Left colon (tissue), 2 donors: Measurements from ENCODE around the gene ADGRF3. TPM values are rescaled to one million over a fixed set of nuclear protein-coding genes. Genes with fewer than 3 reads are reported as not detected.
"Not testable (repeated sequence)": the region's sequence is repeated elsewhere in the genome, so short reads cannot be mapped to it uniquely, and the experiment has no call there.

Experiments used
- ATAC-seq: fragments of 200-7000 bp; cut with Tn5 transposase; one replicate; pipeline ENCODE4 v1.9.1; 2020; ENCODE audit warnings: mild to moderate bottlenecking, moderate library complexity
- DNase-seq, 2 donors: peaks; one replicate each; pipeline ENCODE4 v3.0.0-alpha.2; 2020
- intact Hi-C, 2 donors: fragments of 100-400 bp; cut with DNase I in 1 of 2; cut with micrococcal nuclease in 1 of 2; formaldehyde crosslinking; loops; one replicate each; pipeline versions ENCODE4 v1.11.2 to v1.14.0; 2022; cut with DNase I, micrococcal nuclease
- total RNA-seq, 2 donors: library from RNA; stranded (reverse); fragmentation: NEBNext Ultra II Directional; extraction: Animal tissue kit (Norgen Biotek cat#: 25700); gene quantifications; one replicate each; pipeline ENCODE4 v1.2.1, GENCODE V29; 2021
- donor health status: DM: no; HTN: no; CAD: no.
- donor health status: DM: yes; HTN: yes; CAD: no.

ADGRF3 gene
- total RNA-seq, 2 donors from 2014 or later = 0.34 to 0.49 TPM

DNA sequence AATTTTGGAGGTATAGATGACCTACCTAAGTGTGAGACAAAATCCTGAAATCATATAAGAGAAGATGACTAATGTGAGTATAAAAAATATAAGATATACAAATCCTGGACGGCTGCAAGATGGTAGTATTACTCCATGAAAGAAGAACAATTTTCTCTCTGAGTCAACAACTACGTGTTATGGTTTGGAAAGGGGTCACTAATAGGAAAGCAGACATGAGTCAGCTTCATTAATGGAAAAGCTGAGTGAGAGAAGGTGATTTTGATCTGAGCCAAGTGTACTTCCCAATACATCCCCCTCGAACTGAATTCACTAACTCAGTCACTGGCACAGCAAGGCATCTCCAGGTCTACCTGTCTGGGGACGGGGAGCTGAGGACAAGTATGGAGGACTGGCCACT lies 20.7 kb downstream of the ADGRF3 start:
- no peak for ATAC-seq
- intact Hi-C loops = no loop called here

DNA sequence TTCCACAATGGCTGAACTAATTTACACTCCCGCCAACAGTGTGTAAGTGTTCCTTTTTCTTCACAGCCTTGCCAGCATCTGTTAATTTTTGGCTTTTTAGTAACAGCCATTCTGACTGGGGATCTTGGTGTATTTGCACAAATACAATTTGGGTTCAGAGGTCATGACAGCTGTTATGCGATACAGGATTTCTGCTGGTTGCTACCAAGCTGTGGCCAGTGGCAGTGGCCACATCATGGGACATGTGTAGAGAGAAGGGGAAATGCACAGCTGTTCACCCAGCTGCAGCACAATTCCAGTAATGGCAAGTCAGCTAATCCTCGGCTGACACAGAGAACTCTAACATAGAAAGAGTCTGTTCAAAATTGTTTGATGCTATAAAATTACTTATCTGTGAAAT lies 21.7 kb downstream of the ADGRF3 start:
- DNase-seq (no peak), ATAC-seq (no peak)
- intact Hi-C loops = no loop called here

More for the DNA sequence above, 20.7 kb downstream of the ADGRF3 start:
- no peak for DNase-seq

DNA sequence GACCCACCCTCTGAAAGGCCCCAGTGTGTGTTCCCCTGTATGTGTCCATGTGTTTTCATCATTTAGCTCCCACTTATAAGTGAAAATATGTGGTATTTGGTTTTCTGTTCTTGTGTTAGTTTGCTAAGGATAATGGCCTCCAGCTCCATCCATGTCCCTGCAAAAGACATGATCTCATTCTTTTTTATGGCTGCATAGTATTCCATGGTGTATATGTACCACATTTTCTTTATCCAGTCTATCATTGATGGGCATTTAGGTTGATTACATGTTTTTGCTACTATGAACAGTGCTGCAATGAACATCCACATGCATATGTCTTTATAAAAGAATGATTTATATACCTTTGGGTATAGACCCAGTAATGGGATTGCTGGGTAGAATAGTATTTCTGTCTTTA lies 22.1 kb downstream of the ADGRF3 start:
- DNase-seq, intact Hi-C loops, ATAC-seq: not testable (repeated sequence)

DNA sequence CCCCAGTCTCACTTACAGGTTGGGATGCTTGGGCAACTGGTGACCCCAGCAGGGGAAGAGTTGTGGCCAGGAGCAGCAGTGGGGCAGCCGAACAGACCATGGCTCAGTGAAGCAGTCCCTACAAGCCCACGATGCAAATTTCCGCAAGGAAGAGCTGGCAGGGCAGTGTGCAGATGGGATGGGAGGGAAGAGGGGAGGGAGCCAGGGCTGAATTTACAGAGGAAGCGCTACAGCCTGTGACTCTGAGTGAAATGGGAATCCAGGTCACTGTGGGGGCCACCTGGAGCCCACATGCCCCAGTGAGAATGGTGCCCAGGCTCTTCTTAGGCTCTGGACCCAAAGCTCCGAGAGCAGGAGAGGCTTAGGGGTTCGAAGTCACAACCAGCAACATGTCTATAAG lies 27.6 kb downstream of the ADGRF3 start:
- ATAC-seq = no peak

DNA sequence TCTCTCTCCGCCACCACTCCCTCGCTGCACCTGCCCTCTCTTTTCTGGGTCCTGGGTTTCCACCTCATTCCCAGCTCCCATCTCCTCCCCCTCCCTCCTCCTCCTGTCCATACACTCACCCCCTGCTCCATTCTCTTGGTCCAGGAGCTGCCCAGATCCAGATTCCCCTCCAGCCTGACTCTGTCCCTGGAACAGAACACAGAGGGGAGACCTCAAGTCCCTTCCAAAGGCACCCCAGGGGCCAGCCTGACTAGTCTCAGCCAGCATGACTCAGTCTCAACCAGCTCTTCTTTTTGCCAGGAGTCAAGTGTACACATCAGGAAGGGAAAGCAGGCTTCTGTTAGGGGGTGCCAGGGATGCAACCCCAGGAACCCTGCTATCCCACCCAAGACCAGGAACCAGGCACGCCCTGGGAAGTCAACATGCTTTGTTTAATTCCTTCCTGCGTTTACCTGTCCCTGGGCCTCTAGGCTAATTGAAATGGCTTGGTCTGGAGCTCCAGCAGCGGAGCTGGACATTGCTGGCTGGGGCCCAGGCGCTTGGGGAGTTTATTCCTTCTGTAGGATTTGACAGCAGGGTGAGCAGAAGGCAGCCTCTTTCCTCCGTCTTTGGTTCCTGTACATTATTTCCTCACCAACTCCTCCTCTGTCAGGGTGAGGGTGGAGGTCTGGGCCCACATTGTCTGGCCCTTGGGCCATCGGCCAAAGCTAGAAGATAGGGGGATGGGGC lies 29.0 kb downstream of the ADGRF3 start:
- no peak for DNase-seq
- intact Hi-C loops = no loop called here
- ATAC-seq = no peak

More for the DNA sequence above, 27.6 kb downstream of the ADGRF3 start:
- no peak for DNase-seq
- intact Hi-C loops = no loop called here

DNA sequence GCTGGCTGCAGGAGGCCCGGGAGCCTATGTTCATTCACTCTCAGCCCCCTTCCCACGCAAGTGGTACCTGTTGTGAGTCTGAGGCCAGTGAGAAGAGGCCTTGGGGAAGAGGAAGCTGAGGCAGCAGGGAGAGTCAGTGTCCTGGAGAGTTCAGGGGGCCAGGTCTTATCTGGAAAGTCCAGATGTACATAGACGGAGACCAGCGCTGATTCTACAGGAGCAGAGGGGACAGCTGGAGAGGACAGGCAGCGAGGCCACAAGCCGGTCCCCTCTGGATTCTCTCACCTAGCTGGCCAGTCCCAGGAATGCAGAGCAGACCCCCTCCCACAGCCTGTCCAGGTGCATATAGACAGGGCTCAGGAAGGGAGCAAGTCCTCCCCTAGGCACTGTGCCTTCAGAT lies 29.7 kb downstream of the ADGRF3 start:
- intact Hi-C loops = no loop called here
- DNase-seq (no peak), ATAC-seq (no peak)

DNA sequence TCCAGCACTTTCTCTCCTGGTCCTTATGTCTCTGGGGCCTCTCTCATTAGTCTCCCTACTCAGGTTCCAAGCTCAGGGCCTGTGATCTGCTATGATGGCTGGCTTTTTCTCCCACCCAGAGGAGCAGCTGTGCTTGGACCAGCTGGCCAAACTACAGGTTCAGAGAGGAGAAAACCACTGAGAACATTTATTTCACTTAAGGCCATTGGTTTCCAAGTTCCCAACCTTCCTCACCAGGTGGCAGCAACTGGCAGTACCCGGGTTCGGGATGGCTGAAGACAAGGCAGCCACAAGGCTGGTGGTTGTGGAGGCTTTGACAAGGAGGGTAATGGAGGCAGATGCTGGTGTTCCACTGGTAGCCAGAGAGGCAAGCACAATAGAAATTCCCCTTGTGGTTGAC lies 30.5 kb downstream of the ADGRF3 start:
- DNase-seq = no peak
- intact Hi-C loops = no loop called here
- no peak for ATAC-seq

DNA sequence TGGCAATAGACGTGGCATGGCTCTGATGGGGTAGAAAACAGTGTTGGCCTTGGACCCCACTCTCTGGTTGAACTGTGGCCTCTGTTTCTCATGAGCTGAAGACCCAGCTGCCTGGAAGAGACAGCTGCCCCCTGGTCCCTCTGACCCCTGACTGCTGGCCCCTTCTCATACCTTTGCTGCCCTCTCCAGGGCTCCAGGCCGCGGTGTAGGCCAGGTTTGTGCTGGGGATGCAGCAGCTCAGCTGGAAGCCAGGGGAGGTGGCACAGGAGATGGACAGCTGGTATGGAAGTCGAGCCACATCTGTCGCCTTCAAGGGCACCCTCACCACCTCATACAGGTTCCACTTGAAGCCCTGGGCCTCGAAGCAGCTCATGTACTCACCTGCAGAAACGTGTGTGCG lies 32.3 kb downstream of the ADGRF3 start:
- ATAC-seq (no peak), DNase-seq (no peak)
- intact Hi-C loops = no loop called here

DNA sequence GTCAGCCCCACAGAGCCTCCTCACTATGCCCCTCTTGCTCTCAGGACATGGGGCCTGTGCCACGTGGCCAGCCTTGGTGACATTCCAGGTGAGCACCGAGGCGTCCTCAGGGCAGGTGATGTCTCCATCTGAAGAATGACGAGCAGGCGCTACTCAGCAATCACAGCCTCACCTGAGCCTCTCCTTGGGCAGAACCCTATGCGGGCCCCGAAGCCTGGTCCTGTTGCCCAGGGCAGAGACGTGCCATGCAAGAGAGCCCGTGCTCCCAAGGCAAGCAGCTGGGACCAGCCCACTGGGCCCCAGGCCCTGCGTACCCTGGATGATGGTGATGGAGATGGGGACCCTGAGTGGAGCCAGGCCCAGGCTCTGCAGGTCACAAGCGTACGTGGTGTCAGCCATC lies 33.1 kb downstream of the ADGRF3 start:
- ATAC-seq (no peak), DNase-seq (no peak)
- intact Hi-C loops = no loop called here

DNA sequence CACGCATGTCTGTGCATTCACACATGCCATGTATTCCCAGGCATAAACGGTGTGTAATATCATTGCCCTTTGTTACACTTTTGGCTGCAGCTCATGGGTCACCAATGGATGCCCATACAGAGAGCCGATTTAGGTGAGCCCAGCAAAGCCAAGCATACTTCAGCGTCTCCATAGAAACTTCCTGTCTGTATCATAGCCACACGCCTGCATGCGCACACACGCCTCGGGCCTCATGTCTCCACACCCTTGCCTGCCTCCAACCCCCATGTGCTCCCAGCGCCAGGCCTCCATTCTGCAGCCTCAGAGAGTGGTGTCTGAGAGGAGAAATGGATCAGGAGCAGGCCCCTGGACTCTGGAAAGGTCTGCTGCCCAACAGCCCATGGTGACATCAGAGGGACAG lies 34.1 kb downstream of the ADGRF3 start:
- DNase-seq (no peak), ATAC-seq (no peak)
- intact Hi-C loops = no loop called here

DNA sequence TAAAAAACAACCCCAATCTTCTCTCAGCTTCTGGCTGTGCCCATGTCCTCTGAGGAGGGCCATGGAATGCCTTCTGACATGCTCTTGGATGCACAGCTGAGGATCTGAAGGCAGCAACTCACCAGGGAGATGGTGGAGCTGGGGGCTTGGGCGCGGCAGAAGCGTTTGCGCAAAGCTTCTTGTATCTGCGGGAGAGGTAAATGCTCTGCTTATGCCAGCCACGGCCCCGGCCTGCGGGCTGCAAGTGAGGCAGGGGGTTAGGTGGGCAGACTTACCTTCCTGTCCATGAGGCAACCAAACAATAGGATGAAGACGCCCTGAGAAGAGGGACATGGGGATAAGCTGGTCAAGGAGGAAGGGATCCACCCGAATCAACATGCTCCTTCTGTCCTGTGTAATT lies 36.7 kb downstream of the ADGRF3 start:
- ATAC-seq (no peak), DNase-seq (no peak)
- intact Hi-C loops = no loop called here

DNA sequence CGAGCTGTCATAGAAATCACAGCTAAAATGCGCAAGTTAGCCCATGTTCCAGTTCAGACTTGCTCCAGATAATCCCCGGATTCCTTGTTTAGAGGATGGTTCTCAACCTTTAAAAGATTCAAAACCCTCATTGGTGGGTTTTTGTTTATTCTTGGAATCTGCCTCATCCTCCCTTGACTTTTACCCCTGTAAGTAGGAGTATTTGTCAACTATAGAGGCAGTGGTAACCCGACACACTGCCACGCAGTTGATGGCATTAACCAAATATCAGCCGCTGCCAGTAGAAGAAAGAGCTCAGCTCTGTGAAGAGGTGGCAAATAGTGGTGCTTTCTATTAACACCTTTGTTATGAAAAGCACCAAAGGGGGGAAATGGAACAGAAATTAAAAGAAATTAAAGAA lies 41.0 kb downstream of the ADGRF3 start:
- intact Hi-C loops = no loop called here
- DNase-seq (no peak), ATAC-seq (peak; percentile 15)

DNA sequence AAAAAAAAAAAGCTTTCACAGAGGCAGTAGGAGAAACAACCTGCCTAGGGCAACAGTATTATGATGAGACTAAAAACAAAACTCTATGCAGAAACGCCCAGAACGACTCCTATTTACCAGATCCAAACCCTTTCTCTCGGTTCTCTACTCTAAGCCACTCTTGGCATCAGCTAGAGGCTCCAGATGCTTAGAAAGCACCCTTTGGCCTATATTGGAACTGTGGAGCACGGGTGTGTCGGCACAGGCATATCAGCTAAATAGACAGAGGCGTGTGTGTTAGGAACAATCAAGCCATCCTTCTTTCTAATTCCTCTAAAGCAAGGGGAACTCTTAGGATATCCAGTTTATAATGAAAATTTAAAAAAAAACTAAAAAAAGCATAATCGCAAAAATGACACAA lies 41.5 kb downstream of the ADGRF3 start:
- ATAC-seq = peak; percentile 95
- intact Hi-C loops = not testable (repeated sequence)
- peak in 1 of 2 donors; percentile 41 for DNase-seq

DNA sequence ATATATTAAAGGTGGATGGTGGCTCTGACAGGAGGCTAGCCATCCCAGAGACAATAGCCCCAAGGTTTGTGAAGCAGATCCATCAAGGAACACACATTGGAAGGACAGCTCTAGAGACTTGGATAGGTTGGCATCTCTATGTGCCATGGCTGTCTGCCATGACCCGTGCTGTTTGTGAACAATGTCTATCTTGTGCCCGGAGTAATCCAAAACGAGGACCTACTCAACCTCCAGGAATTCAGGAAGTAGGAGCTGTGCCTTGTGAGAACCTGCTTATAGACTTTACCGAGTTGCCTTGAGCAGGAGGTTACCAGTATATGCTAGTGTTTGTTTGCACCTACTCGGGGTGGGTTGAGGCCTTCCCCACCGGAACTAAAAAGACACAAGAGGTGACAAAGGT lies 43.7 kb downstream of the ADGRF3 start:
- intact Hi-C loops = no loop called here
- no peak for DNase-seq
- no peak for ATAC-seq

DNA sequence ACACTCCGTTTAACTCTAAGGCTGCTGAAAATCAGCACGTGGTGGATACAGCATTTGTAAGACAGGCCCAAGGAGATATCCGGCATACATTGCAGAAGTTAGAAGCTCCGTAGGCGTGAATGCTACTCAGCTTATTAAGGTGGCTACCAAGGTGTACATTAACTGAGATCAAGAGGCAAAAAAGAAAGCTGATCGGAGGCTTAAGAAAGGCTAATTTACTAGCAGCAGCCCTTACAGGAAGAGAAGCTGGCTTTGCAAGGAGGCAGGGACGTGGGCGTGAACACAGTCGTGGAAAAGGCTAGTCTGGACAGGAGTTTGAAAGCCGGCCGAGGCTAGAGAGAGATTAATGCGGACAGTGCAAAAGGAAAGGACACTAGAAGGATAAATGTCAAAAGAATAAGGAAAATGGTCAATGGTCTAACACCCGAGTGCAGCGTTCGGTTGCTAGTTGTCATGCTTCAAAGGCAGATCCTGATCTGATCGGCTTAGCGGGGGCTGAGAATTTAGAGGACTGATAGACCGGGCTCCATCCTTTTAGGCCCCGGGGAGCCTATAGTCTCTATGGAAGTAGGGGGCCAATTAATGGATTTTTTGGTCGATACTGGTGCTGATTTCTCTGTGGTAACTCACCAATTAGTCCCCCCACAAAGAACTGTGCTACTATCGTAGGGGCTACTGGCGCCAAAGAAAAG lies 46.2 kb downstream of the ADGRF3 start:
- intact Hi-C loops = no loop called here
- DNase-seq (peak; percentile 49 to 51), ATAC-seq (peak; percentile 67)

DNA sequence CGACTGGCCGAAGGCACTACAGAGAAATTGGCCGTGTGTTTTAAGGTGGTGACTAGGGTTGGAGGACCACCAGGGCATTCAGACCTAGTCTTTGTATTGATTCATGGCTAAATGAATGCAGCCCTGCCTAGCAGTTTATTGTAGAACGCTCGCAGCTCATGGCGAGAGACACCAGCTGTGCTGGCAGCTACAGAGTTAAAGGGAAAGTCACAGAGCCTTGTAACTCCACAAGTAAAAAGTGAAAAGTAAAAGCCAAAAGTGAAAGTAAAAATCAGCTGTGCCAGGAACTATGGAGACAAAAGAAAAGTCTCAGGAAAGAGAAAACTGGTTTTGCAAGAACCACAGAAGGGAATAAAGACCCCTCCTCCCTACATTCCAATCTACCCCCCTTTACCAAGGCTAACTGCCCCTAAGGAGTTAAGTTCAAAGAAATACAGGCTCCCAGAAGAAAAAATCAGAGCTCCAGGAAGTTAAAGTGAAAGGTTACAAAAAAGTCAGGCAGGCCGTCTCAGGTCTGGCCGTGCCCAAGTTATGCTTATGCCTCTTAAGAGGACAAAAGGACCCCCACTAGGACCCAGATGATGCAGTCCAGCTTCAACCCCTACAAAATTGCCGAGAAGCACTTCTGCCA lies 47.0 kb downstream of the ADGRF3 start:
- DNase-seq = peak in 1 of 2 donors; percentile 38
- ATAC-seq = peak; percentile 81
- intact Hi-C loops = no loop called here

DNA sequence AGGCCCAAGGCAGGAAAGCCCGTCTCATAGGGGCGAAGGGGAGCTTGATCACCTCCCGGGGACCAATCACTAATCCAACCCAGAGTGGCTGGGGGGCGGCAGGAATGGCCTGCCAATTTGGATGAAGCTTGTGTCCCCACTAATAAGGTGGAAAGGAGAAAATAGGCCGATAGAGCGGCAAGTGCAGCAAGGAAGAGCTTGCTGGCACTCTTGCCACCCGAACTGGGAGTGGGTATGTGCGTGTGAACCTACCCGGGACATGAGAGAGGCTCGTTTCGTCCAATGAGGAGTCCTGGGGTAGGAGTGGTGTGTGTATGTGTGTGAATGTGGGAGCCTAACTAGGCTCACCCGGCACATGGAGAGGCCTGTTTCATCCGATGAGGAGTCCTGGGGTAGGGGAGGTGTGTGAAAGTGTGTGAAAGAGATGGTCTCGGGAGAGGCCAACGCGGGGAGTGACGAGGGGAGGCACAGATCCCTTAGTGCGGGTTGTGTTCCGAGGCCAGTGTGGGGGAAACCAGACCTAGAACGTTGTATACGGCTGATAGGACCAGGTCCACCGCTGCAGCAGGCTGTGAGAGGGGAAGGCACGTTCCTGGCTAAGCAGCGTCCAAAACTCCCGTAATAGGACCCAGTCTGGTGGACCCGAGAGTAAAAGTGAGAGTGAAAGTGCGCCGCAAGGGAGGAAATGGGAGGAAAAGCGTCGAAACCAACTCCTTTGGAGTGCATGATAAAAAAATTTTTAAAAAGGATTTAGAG lies 47.8 kb downstream of the ADGRF3 start:
- DNase-seq (peak; percentile 35 to 52), ATAC-seq (peak; percentile 45)
- intact Hi-C loops = no loop called here

DNA sequence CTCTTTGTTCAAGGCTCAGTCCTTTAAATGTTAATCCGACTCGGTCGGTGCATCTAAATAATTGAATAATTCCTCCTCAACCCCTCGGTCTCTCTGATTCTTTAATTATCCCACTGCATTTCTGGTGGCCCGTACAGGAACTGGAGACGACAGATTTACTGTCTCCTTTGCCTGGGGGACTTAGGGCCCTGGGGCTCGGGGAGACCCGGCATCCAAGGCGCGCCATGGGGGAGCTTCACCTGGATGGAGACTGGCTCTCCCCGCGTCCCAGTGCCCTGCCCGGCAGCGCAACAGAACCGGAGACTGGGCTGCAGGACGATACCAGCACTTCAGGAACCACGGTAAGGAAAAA lies 48.3 kb downstream of the ADGRF3 start:
- intact Hi-C loops = no loop called here
- no peak for DNase-seq
- ATAC-seq = no peak

DNA sequence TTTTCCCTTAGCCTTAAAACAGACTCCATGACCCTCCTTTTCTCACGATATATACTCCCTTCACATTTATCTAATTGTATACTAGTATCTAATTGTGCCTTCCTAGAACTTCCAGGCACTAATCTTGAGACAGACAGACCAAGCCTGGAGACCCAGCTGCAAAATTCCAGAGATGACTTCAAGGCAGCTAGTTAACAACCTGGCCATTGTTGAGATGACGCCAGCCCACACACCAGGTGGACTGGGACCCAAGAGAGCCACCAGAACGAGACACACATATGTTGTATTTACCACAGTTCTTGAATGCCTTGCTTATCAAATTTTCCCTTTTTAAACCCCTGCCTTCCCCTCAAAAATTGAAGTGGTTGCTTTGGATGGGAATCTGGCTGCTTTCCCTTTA lies 49.5 kb downstream of the ADGRF3 start:
- no peak for DNase-seq
- ATAC-seq = no peak
- intact Hi-C loops = no loop called here

DNA sequence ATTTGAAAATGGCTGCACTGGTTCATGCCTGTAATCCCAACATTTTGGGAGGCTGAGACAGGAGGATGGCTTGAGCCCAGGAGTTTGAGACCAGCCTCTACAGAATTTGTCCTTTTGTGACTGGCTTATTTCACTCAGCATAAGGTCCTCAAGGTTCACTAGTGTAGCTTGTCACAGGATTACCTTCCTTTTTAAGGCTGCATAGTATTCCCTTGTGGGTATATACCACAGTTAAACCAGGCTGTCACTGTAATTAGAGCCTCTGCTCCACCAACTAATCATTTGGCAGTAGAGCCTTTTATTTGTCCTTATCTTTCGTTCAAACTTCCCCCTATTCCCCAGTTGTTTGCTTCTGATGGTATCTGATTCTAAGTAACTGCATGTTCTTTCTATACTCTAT lies 51.1 kb downstream of the ADGRF3 start:
- ATAC-seq (no peak), DNase-seq (no peak)
- intact Hi-C loops = no loop called here
